Type B pancreatic cell (in vitro differentiated cells): ENCODE data around the gene PDE9A. TPM values are rescaled to one million over a fixed set of nuclear protein-coding genes. Genes with fewer than 3 reads are reported as not detected.
A peak's percentile ranks its signal among the peaks of the same experiment; 100 is the strongest.

Experiments used
- DNase-seq: peaks from one replicate; pipeline ENCODE4 v3.0.0; 2021; ENCODE audit warnings: mixed read lengths; ENCODE audit not compliant: unreplicated experiment; ENCODE audit errors: extremely low spot score
- H3K27ac Mint-ChIP-seq: 2 replicates; pipeline ENCODE4 v1.8.0; 2021; ENCODE audit warnings: mild to moderate bottlenecking, mixed read lengths
- H3K27me3 Mint-ChIP-seq: 2 replicates; pipeline ENCODE4 v1.8.0; 2021; ENCODE audit warnings: mixed read lengths
- H3K36me3 Mint-ChIP-seq: 2 replicates; pipeline ENCODE4 v1.8.0; 2021; ENCODE audit warnings: mixed read lengths
- H3K4me1 Mint-ChIP-seq: one replicate; pipeline ENCODE4 v1.8.0; 2021; ENCODE audit warnings: mixed read lengths; ENCODE audit not compliant: unreplicated experiment
- H3K4me3 Mint-ChIP-seq: 2 replicates; pipeline ENCODE4 v1.8.0; 2021; ENCODE audit warnings: mild to moderate bottlenecking, mixed read lengths
- H3K9me3 Mint-ChIP-seq: 2 replicates; pipeline ENCODE4 v1.8.0; 2021; ENCODE audit warnings: mixed read lengths
- total RNA-seq: library from RNA; stranded (reverse); gene quantifications from 2 replicates; pipeline ENCODE4 v1.2.1, GENCODE V29; 2021; ENCODE audit warnings: low replicate concordance
- TF ChIP-seq, protein P1 (sequence below): fragments of 200-600 bp; sonication (generic); conservative IDR thresholded peaks from 2 replicates; pipeline ENCODE4 v1.5.0; 2021; ENCODE audit warnings: antibody characterized with exemption, mild to moderate bottlenecking

PDE9A gene
- total RNA-seq, 1 donor from 2014 or later, result 18.6 TPM

GRCh38 chr21:42815217-42815616, 161.8 kb downstream of the PDE9A start:
- no peak for DNase-seq
- Mint-ChIP-seq H3K4me3 (no peak overlapping the region), H3K9me3 (peaks cover 4% of the 10 kb centered on the region), H3K4me1 (peaks cover 11% of the 10 kb centered on the region), H3K27me3 (peaks cover 6% of the 10 kb centered on the region), H3K27ac (no peak overlapping the region), H3K36me3 (no peaks in the 10 kb centered on the region)
- TF ChIP-seq, protein P1, sequence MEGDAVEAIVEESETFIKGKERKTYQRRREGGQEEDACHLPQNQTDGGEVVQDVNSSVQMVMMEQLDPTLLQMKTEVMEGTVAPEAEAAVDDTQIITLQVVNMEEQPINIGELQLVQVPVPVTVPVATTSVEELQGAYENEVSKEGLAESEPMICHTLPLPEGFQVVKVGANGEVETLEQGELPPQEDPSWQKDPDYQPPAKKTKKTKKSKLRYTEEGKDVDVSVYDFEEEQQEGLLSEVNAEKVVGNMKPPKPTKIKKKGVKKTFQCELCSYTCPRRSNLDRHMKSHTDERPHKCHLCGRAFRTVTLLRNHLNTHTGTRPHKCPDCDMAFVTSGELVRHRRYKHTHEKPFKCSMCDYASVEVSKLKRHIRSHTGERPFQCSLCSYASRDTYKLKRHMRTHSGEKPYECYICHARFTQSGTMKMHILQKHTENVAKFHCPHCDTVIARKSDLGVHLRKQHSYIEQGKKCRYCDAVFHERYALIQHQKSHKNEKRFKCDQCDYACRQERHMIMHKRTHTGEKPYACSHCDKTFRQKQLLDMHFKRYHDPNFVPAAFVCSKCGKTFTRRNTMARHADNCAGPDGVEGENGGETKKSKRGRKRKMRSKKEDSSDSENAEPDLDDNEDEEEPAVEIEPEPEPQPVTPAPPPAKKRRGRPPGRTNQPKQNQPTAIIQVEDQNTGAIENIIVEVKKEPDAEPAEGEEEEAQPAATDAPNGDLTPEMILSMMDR, result no peak

DNA sequence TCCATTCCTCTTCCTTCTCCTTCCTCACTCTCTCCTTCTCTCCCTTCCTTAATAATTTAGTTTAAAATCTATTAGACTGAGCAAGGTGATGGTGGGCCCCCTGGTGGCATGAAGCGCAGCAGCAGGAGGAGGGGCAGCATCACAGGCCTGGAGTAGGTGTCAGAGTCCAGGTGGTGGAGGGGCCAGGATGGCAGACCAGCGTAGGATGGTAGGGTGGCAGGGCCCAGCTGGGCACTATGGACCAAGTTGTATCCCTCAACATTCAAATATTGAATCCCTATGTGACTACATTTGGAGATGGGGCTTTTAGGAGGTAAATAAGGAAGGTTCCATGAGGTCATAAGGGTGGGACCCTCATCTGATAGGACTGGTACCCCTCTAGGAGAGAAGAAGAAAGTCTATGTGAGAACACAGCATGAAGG, 164.9 kb downstream of the PDE9A start:
- H3K27me3 Mint-ChIP-seq, result no peaks in the 10 kb centered on the region
- TF ChIP-seq, protein P1, result peak; percentile 75
- DNase-seq, result no peak
- H3K36me3 Mint-ChIP-seq, result no peaks in the 10 kb centered on the region
- H3K4me3 Mint-ChIP-seq, result no peak overlapping the region
- H3K4me1 Mint-ChIP-seq, result no peaks in the 10 kb centered on the region
- peaks cover 4% of the 10 kb centered on the region for H3K9me3 Mint-ChIP-seq
- no peak overlapping the region for H3K27ac Mint-ChIP-seq

GRCh38 chr21:42819861-42820615, 166.6 kb downstream of the PDE9A start:
- Mint-ChIP-seq H3K27me3 (no peaks in the 10 kb centered on the region), H3K4me3 (no peak overlapping the region), H3K36me3 (no peaks in the 10 kb centered on the region), H3K27ac (no peak overlapping the region), H3K4me1 (no peaks in the 10 kb centered on the region), H3K9me3 (peaks cover 1% of the 10 kb centered on the region)
- TF ChIP-seq, protein P1, result no peak
- DNase-seq, result no peak

DNA sequence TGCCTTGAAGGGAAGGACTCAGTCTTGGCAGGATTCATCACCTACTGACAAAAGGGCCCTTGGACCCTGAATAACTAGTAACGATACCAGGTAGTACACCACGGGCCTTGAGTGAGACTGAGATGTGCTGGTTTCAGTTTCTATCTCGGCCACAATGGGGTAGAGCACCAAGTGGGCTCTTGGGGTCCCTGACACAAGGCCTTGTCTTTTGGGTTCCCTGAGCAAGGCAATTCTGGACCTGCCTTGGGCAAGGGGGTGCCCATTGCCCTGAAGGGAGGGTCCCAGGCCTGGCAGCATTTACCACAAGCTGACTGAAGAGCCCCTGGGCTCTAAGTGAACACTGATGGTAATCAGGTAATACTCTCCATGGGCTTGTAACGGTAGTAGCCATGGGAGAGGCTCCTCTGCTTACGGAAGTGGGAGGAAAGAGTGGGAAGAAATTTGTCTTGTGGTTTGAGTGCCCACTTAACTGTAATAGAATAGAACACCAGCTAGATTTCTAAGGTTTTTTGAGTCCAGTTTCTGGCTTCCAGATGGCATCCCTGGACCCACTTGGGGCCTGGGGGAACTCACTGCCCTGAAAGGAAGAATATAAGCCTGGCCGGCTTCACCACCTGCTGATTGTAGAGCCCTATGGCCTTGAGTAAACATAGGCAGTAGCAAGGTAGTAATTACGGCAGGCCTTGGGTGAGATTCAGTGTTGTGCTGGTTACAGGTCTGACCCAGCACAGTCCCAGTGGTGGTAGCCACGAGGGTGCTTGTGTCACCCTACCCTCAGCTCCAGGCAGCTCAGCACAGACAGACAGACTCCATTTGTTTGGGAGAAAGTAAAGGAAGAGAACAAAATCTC, 167.4 kb downstream of the PDE9A start:
- no peaks in the 10 kb centered on the region for H3K4me1 Mint-ChIP-seq
- H3K27ac Mint-ChIP-seq, result no peak overlapping the region
- no peaks in the 10 kb centered on the region for H3K9me3 Mint-ChIP-seq
- no peak overlapping the region for H3K4me3 Mint-ChIP-seq
- H3K36me3 Mint-ChIP-seq, result no peaks in the 10 kb centered on the region
- TF ChIP-seq, protein P1, result no peak
- no peak for DNase-seq
- H3K27me3 Mint-ChIP-seq, result peaks cover 8% of the 10 kb centered on the region

Other genes with a start within 250 kb of the PDE9A start
- gene UBASH3A, start 249.7 kb upstream of the PDE9A start, total RNA-seq, result not detected in 2 replicates
- gene RSPH1, start 157.4 kb upstream of the PDE9A start, total RNA-seq, result 2.1 and 5.2 TPM in 2 replicates
- 24.8 and 44.2 TPM in 2 replicates for gene SLC37A1, start 139.8 kb upstream of the PDE9A start, total RNA-seq
- gene WDR4, start 225.9 kb downstream of the PDE9A start, total RNA-seq, result 19.1 and 25.6 TPM in 2 replicates
- 38.6 and 43.3 TPM in 2 replicates for gene NDUFV3, start 239.7 kb downstream of the PDE9A start, total RNA-seq